Measurements from ENCODE around the gene PDE7B. TPM values are rescaled to one million over a fixed set of nuclear protein-coding genes. Genes with fewer than 3 reads are reported as not detected.

The PDE7B gene
- total and polyA plus RNA-seq, 2 experiments from 2014 or later = 3.1 to 6.8 TPM

GRCh38 chr6:135905604-135906300 lies 54.3 kb downstream of the PDE7B start:
- no peak overlapping the region for H3K27ac ChIP-seq
- H3K9me2 ChIP-seq (ENCODE audit: insufficient read depth) = no peaks in the 10 kb centered on the region
- no peak overlapping the region for H3K4me2 ChIP-seq (ENCODE audit: unreplicated experiment)
- no peak overlapping the region for H2AFZ ChIP-seq
- 90 to 93% methylated on average over 18 of the region's 18 CpGs for WGBS, 2 experiments (ENCODE audit: low coverage in 1 of 2, low lambda C conversion rate in 2 of 2, missing lambda C conversion rate in 2 of 2)
- no peaks in the 10 kb centered on the region for H3K79me2 ChIP-seq (ENCODE audit: insufficient read depth)
- H3K9me3 ChIP-seq (ENCODE audit: low read depth) = no peaks in the 10 kb centered on the region
- peaks cover 38% of the 10 kb centered on the region for H3F3A ChIP-seq (ENCODE audit: insufficient read depth)
- no peak for TF ChIP-seq EZH2phosphoT487 (IDR thresholded peaks at IDR 0.05; ENCODE audit: insufficient read depth, low read depth)
- TF ChIP-seq EZH2 (IDR thresholded peaks at IDR 0.05; ENCODE audit: insufficient read depth, poor library complexity, severe bottlenecking) = no peak
- H3K4me3 ChIP-seq = no peak overlapping the region
- H4K20me1 ChIP-seq (ENCODE audit: insufficient read depth) = no peaks in the 10 kb centered on the region
- H3K27me3 ChIP-seq (replicated peaks; ENCODE audit: insufficient read depth) = no peaks in the 10 kb centered on the region
- H3K4me1 ChIP-seq (ENCODE audit: insufficient read depth) = peaks cover 47% of the 10 kb centered on the region
- H3K36me3 ChIP-seq (ENCODE audit: low read depth) = 0 out of 2 replicates have a peak, but pooled peaks cover under 1% of the 10 kb centered on the region
- in situ Hi-C loops (cut with MboI) = no loop called here
- H3K9ac ChIP-seq = no peak overlapping the region
- DNase-seq = no peak

- peak; percentile 43 for DNase-seq
- H2AFZ ChIP-seq = peak overlapping the region; percentile 43; the same call in 1 of the 2 replicates
Measured at GRCh38 chr6:135906542-135906941, 55.0 kb downstream of the PDE7B start.

GRCh38 chr6:135906972-135907465 lies 55.5 kb downstream of the PDE7B start:
- Histone ChIP-seq H2AFZ (peak overlapping the region; percentile 43), H3K4me1 (ENCODE audit: insufficient read depth) (peaks cover 40% of the 10 kb centered on the region), H3K9me3 (ENCODE audit: low read depth) (no peaks in the 10 kb centered on the region), H3K79me2 (ENCODE audit: insufficient read depth) (no peaks in the 10 kb centered on the region), H3K9ac (no peak overlapping the region), H4K20me1 (ENCODE audit: insufficient read depth) (no peaks in the 10 kb centered on the region), H3K27me3 (replicated peaks; ENCODE audit: insufficient read depth) (no peaks in the 10 kb centered on the region), H3K4me2 (ENCODE audit: unreplicated experiment) (peak overlapping the region; percentile 8), H3K36me3 (ENCODE audit: low read depth) (0 out of 2 replicates have a peak, but pooled peaks cover 3% of the 10 kb centered on the region), H3K27ac (no peak overlapping the region), H3F3A (ENCODE audit: insufficient read depth) (peaks cover 28% of the 10 kb centered on the region), H3K9me2 (ENCODE audit: insufficient read depth) (no peaks in the 10 kb centered on the region), H3K4me3 (no peak overlapping the region)
- in situ Hi-C loops (cut with MboI) = no loop called here
- WGBS, 2 experiments (ENCODE audit: low coverage in 1 of 2, low lambda C conversion rate in 2 of 2, missing lambda C conversion rate in 2 of 2) = 73 to 84% methylated on average over 2 of the region's 2 CpGs
- no peak for DNase-seq
- TF ChIP-seq EZH2phosphoT487 (IDR thresholded peaks at IDR 0.05; ENCODE audit: insufficient read depth, low read depth) = no peak

More at GRCh38 chr6:135906542-135906941, 55.0 kb downstream of the PDE7B start:
- Histone ChIP-seq H3K4me3 (no peak overlapping the region), H3K27me3 (replicated peaks; ENCODE audit: insufficient read depth) (no peaks in the 10 kb centered on the region), H3K4me2 (ENCODE audit: unreplicated experiment) (no peak overlapping the region), H4K20me1 (ENCODE audit: insufficient read depth) (no peaks in the 10 kb centered on the region), H3K4me1 (ENCODE audit: insufficient read depth) (peaks cover 44% of the 10 kb centered on the region), H3F3A (ENCODE audit: insufficient read depth) (peaks cover 32% of the 10 kb centered on the region), H3K9me2 (ENCODE audit: insufficient read depth) (no peaks in the 10 kb centered on the region), H3K27ac (no peak overlapping the region), H3K9ac (no peak overlapping the region), H3K79me2 (ENCODE audit: insufficient read depth) (no peaks in the 10 kb centered on the region), H3K36me3 (ENCODE audit: low read depth) (0 out of 2 replicates have a peak, but pooled peaks cover 3% of the 10 kb centered on the region), H3K9me3 (ENCODE audit: low read depth) (no peaks in the 10 kb centered on the region)
- TF ChIP-seq EZH2 (IDR thresholded peaks at IDR 0.05; ENCODE audit: insufficient read depth, poor library complexity, severe bottlenecking) (no peak), EZH2phosphoT487 (IDR thresholded peaks at IDR 0.05; ENCODE audit: insufficient read depth, low read depth) (no peak)
- WGBS, 2 experiments (ENCODE audit: low coverage in 1 of 2, low lambda C conversion rate in 2 of 2, missing lambda C conversion rate in 2 of 2) = 51 to 62% methylated on average over 3 of the region's 3 CpGs
- in situ Hi-C loops (cut with MboI) = no loop called here

- Histone ChIP-seq H3K27me3 (replicated peaks; ENCODE audit: insufficient read depth) (no peaks in the 10 kb centered on the region), H3F3A (ENCODE audit: insufficient read depth) (0 out of 2 replicates have a peak, but pooled peaks cover under 1% of the 10 kb centered on the region), H3K9me2 (ENCODE audit: insufficient read depth) (no peaks in the 10 kb centered on the region), H2AFZ (no peak overlapping the region), H3K4me3 (no peak overlapping the region), H3K9ac (no peak overlapping the region), H3K4me2 (ENCODE audit: unreplicated experiment) (no peak overlapping the region), H3K36me3 (ENCODE audit: low read depth) (0 out of 2 replicates have a peak, but pooled peaks cover 3% of the 10 kb centered on the region), H3K9me3 (ENCODE audit: low read depth) (no peaks in the 10 kb centered on the region), H3K4me1 (ENCODE audit: insufficient read depth) (peaks cover 15% of the 10 kb centered on the region), H3K27ac (no peak overlapping the region), H4K20me1 (ENCODE audit: insufficient read depth) (no peaks in the 10 kb centered on the region), H3K79me2 (ENCODE audit: insufficient read depth) (no peaks in the 10 kb centered on the region)
- in situ Hi-C loops (cut with MboI) = no loop called here
- peak; percentile 57 for DNase-seq
- WGBS, 2 experiments (ENCODE audit: low coverage in 1 of 2, low lambda C conversion rate in 2 of 2, missing lambda C conversion rate in 2 of 2) = 75 to 83% methylated on average over 9 of the region's 9 CpGs
- TF ChIP-seq EZH2phosphoT487 (IDR thresholded peaks at IDR 0.05; ENCODE audit: insufficient read depth, low read depth) (no peak), EZH2 (IDR thresholded peaks at IDR 0.05; ENCODE audit: insufficient read depth, poor library complexity, severe bottlenecking) (no peak)
Measured at GRCh38 chr6:135909737-135910387, 58.4 kb downstream of the PDE7B start.
